GM03348 (cell line): ENCODE data around the gene THSD7A.

ENCODE experiments used
- DNase-seq: peaks from one replicate; pipeline ENCODE4 v3.0.0; 2012; ENCODE audit warnings: low spot score

THSD7A gene

DNA sequence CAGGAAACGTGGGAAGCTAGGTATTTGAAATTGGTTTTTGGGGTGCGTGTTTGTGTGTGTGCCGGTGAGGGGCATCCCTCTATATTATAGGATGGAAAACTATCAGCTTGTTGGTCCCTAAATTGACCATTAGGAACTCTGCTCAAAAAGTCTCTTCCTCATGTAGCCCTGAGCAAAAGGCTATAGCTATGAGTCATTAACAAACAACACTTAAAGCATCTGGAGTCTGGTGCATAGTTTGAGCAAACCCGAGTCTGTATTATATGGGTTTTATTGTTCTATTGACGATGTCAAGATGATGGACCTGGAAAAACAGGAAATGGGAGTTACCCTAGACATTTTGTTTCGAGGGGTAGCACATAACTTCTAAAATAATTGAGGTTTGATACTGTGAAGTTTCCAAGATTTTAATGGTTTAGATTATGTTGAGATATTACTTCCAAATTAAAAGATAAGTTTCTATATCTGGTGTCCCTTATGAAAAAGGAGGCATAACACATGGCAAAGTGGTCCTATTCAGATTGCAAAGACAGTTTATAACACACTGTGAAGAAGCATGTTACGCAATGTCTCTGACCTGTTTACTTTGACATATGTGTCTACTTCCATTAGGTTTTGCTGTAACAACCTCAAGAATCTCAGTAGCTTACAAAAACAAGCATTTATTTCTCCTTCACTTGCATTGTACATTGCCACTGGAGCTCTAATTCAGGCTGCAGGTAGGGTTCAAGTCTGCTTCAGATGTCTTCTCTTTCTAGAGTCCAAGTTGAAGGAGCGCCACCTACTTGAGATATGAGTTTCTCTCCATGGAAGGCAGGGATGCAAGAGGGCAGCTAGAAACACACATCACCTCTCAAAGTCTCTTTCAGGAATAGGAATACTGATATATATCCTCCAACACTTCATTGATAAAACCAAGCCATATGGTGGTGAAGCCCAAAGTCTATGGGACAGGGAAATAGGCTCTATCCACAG lies 500.6 kb downstream of the THSD7A start:
- no peak for DNase-seq

DNA sequence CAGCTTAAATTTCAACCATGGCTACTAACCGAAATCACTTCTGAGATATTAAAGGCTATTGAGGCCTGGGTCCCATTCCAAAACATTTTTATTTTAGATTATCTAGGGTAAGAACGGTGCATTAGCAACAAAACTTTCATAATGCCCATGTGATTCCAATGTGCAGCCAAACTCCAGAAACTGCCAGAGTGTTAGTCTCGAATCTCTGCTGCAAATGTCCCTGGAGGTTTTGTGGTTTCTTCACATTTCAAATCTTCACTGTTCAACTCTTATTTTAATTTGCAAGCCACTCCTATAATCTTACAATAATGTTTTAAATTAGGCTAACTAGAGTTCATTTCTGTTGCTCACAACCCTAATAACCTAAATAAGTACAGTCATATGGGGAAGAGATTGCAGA lies 501.3 kb downstream of the THSD7A start:
- DNase-seq, result no peak

- no peak for DNase-seq
These were observed 501.8 kb downstream of the THSD7A start for GRCh38 chr7:11330208-11330607.

GRCh38 chr7:11329626-11330025 lies 502.4 kb downstream of the THSD7A start:
- no peak for DNase-seq

GRCh38 chr7:11328309-11328708 lies 503.7 kb downstream of the THSD7A start:
- DNase-seq, result peak; percentile 15

GRCh38 chr7:11327633-11328032 lies 504.4 kb downstream of the THSD7A start:
- DNase-seq, result no peak
